Caco-2 (cell line): ENCODE measurements around the gene PRLR. TPM values are rescaled to one million over a fixed set of nuclear protein-coding genes. Genes with fewer than 3 reads are reported as not detected.

Source experiments
- BruUV-seq: library from RNA; stranded (reverse); fragments of 400-500 nt; replicated peaks from 2 replicates; lab custom pipeline; 2021; lab: Mats Ljungman, UMichigan
- CTCF ChIA-PET: fragments of 300-600 bp; sonication (Branson Sonifier 250); formaldehyde crosslinking; loops from one replicate; lab custom pipeline; 2022; ENCODE audit warnings: antibody characterized with exemption; lab: Charles Lee
- POLR2A ChIA-PET: fragments of 300-600 bp; sonication (Branson Sonifier 250); formaldehyde crosslinking; loops from one replicate; lab custom pipeline; 2022; ENCODE audit warnings: antibody characterized with exemption; lab: Charles Lee
- DNase-seq, 2 experiments: peaks; one replicate each; pipeline versions ENCODE4 v3.0.0 to v3.0.0-alpha.2; 2020 to 2022
- H3K27me3 ChIP-seq: replicated peaks from 2 replicates; pipeline ENCODE4 v1.6.0; 2011; ENCODE audit warnings: low read length; ENCODE audit not compliant: control insufficient read depth, insufficient read depth
- H3K36me3 ChIP-seq: 2 replicates; pipeline ENCODE4 v1.5.1; 2011; ENCODE audit warnings: low read length; ENCODE audit not compliant: control insufficient read depth, insufficient read depth
- H3K4me1 ChIP-seq: fragments of 250-450 bp; sonication (Bioruptor Pico); 2 replicates; pipeline ENCODE4 v1.5.1; 2020; ENCODE audit warnings: mild to moderate bottlenecking
- H3K4me3 ChIP-seq: 2 replicates; pipeline ENCODE4 v1.5.1; 2011; ENCODE audit warnings: low read depth, mild to moderate bottlenecking, control low read depth, low read length
- H3K9me3 ChIP-seq: fragments of 250-450 bp; sonication (Bioruptor Pico); 2 replicates; pipeline ENCODE4 v1.5.1; 2020; ENCODE audit warnings: mild to moderate bottlenecking, moderate library complexity
- H3K27ac Mint-ChIP-seq: one replicate; pipeline ENCODE4 v1.8.0; 2022; ENCODE audit warnings: mixed read lengths; ENCODE audit not compliant: unreplicated experiment
- H3K27me3 Mint-ChIP-seq: one replicate; pipeline ENCODE4 v1.8.0; 2022; ENCODE audit warnings: mixed read lengths; ENCODE audit not compliant: insufficient read depth, unreplicated experiment
- H3K36me3 Mint-ChIP-seq: one replicate; pipeline ENCODE4 v1.8.0; 2022; ENCODE audit warnings: mild to moderate bottlenecking, mixed read lengths; ENCODE audit not compliant: insufficient read depth, unreplicated experiment
- H3K4me1 Mint-ChIP-seq: one replicate; pipeline ENCODE4 v1.8.0; 2022; ENCODE audit warnings: low read depth, mixed read lengths; ENCODE audit not compliant: unreplicated experiment
- H3K4me3 Mint-ChIP-seq: one replicate; pipeline ENCODE4 v1.8.0; 2022; ENCODE audit warnings: mild to moderate bottlenecking, moderate library complexity, mixed read lengths; ENCODE audit not compliant: unreplicated experiment
- H3K9me3 Mint-ChIP-seq: one replicate; pipeline ENCODE4 v1.8.0; 2022; ENCODE audit warnings: mixed read lengths; ENCODE audit not compliant: unreplicated experiment
- intact Hi-C: fragments of 100-400 bp; cut with micrococcal nuclease; formaldehyde crosslinking; loops from one replicate; pipeline ENCODE4 v1.10.0; 2022; ENCODE audit not compliant: unreplicated experiment
- total RNA-seq: library from RNA; stranded (reverse); gene quantifications from 2 replicates; pipeline ENCODE4 v1.2.3, GENCODE V29; 2022
- TF ChIP-seq, protein P1 (sequence below), 2 experiments: fragments of 200-600 bp in 1 of 2; IDR thresholded peaks; 1 replicate in 1 of 2; 2 replicates in 1 of 2; pipeline versions ENCODE4 v1.5.1 to v1.8.0; 2011 to 2022; ENCODE audit warnings: antibody characterized with exemption in 1 of 2, control low read depth in 1 of 2, inconsistent platforms in 1 of 2, low read depth in 1 of 2, low read length in 1 of 2, mild to moderate bottlenecking in 1 of 2, moderate library complexity in 1 of 2; ENCODE audit not compliant: insufficient read depth in 1 of 2, severe bottlenecking in 1 of 2, unreplicated experiment in 1 of 2

The PRLR gene
- total RNA-seq, 1 experiment from 2014 or later: 2.3 TPM

- Histone ChIP-seq H3K27me3 (no peaks in the 10 kb centered on the region), H3K9me3 (no peaks in the 10 kb centered on the region), H3K36me3 (no peaks in the 10 kb centered on the region), H3K4me1 (0 out of 2 replicates have a peak, but pooled peaks cover 5% of the 10 kb centered on the region), H3K4me3 (no peak overlapping the region)
- intact Hi-C loops: no loop called here
- Mint-ChIP-seq H3K4me3 (no peak overlapping the region), H3K36me3 (no peaks in the 10 kb centered on the region), H3K27me3 (peaks cover 6% of the 10 kb centered on the region), H3K27ac (no peak overlapping the region), H3K4me1 (no peaks in the 10 kb centered on the region), H3K9me3 (no peaks in the 10 kb centered on the region)
- CTCF ChIA-PET: no interaction called here
- POLR2A ChIA-PET: no interaction called here
- no TSS peak for BruUV-seq
- TF ChIP-seq, protein P1, sequence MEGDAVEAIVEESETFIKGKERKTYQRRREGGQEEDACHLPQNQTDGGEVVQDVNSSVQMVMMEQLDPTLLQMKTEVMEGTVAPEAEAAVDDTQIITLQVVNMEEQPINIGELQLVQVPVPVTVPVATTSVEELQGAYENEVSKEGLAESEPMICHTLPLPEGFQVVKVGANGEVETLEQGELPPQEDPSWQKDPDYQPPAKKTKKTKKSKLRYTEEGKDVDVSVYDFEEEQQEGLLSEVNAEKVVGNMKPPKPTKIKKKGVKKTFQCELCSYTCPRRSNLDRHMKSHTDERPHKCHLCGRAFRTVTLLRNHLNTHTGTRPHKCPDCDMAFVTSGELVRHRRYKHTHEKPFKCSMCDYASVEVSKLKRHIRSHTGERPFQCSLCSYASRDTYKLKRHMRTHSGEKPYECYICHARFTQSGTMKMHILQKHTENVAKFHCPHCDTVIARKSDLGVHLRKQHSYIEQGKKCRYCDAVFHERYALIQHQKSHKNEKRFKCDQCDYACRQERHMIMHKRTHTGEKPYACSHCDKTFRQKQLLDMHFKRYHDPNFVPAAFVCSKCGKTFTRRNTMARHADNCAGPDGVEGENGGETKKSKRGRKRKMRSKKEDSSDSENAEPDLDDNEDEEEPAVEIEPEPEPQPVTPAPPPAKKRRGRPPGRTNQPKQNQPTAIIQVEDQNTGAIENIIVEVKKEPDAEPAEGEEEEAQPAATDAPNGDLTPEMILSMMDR (IDR thresholded peaks at IDR 0.05; ENCODE audit: insufficient read depth in 1 of 2, low read depth in 1 of 2, low read length in 1 of 2, severe bottlenecking in 1 of 2, unreplicated experiment in 1 of 2): no peak
- DNase-seq: no peak
Observed at GRCh38 chr5:35141739-35142138, 88.5 kb downstream of the PRLR start.

GRCh38 chr5:35138232-35138631, 92.1 kb downstream of the PRLR start:
- H3K9me3 ChIP-seq: no peaks in the 10 kb centered on the region
- H3K4me3 Mint-ChIP-seq: no peak overlapping the region
- H3K9me3 Mint-ChIP-seq: no peaks in the 10 kb centered on the region
- TF ChIP-seq, protein P1 (IDR thresholded peaks at IDR 0.05; ENCODE audit: insufficient read depth in 1 of 2, low read depth in 1 of 2, low read length in 1 of 2, severe bottlenecking in 1 of 2, unreplicated experiment in 1 of 2): no peak
- BruUV-seq: no TSS peak
- H3K4me1 Mint-ChIP-seq: no peaks in the 10 kb centered on the region
- H3K36me3 ChIP-seq: no peaks in the 10 kb centered on the region
- no peak overlapping the region for H3K27ac Mint-ChIP-seq
- H3K4me1 ChIP-seq: 0 out of 2 replicates have a peak, but pooled peaks cover 6% of the 10 kb centered on the region
- H3K4me3 ChIP-seq: no peak overlapping the region
- no peaks in the 10 kb centered on the region for H3K36me3 Mint-ChIP-seq
- intact Hi-C loops: no loop called here
- no peaks in the 10 kb centered on the region for H3K27me3 ChIP-seq
- H3K27me3 Mint-ChIP-seq: peaks cover 4% of the 10 kb centered on the region
- DNase-seq: no peak
- CTCF ChIA-PET: no interaction called here
- POLR2A ChIA-PET: no interaction called here

GRCh38 chr5:35136386-35136785, 93.9 kb downstream of the PRLR start:
- H3K27me3 Mint-ChIP-seq: no peaks in the 10 kb centered on the region
- ChIA-PET CTCF (no interaction called here), POLR2A (no interaction called here)
- H3K4me1 ChIP-seq: 0 out of 2 replicates have a peak, but pooled peaks cover 6% of the 10 kb centered on the region
- no peak overlapping the region for H3K4me3 Mint-ChIP-seq
- TF ChIP-seq, protein P1 (IDR thresholded peaks at IDR 0.05; ENCODE audit: insufficient read depth in 1 of 2, low read depth in 1 of 2, low read length in 1 of 2, severe bottlenecking in 1 of 2, unreplicated experiment in 1 of 2): no peak
- no peaks in the 10 kb centered on the region for H3K9me3 Mint-ChIP-seq
- H3K4me1 Mint-ChIP-seq: no peaks in the 10 kb centered on the region
- no peaks in the 10 kb centered on the region for H3K27me3 ChIP-seq
- intact Hi-C loops: no loop called here
- no peaks in the 10 kb centered on the region for H3K36me3 ChIP-seq
- BruUV-seq: no TSS peak
- no peak for DNase-seq
- H3K27ac Mint-ChIP-seq: no peak overlapping the region
- H3K4me3 ChIP-seq: no peak overlapping the region
- no peaks in the 10 kb centered on the region for H3K36me3 Mint-ChIP-seq
- H3K9me3 ChIP-seq: no peaks in the 10 kb centered on the region
